COLO829 (cell line): Measurements from ENCODE around the gene ESRRG.

Source experiments
- DNase-seq: peaks from one replicate; pipeline ENCODE4 v3.0.0; 2012; ENCODE audit warnings: low spot score

The ESRRG gene

GRCh38 chr1:216502528-216503162 lies 220.6 kb downstream of the ESRRG start:
- no peak for DNase-seq

DNA sequence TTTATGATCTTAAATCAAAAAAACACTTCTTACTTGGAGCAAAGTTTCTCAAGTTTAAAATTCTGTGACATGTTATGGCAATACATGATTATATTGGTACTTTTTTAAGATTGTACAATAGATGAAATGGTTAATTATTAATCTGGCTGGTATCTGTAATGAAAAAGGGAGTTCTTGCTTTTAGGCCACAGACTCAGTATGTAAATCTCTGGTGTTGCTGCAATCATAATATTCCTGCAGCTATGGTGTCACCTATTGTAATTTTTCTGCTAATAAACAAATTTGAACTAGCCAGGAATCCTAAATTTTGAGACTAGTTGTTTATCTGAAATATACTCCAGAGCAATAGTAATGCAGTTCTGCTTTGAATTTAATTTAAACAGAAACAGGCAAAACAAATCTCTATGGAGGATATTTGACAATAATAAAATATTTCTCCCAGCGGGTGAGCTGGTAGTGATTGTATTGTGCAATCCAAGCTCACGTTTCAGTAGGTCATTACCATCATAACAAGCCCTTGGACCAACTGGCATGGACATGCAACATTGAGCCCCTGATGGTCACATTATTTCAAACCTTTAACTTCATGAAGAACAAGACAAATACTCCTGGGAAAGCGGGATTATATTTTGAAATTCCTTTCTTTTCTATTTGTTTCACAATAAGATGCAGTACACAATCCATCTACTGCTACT lies 222.8 kb downstream of the ESRRG start:
- no peak for DNase-seq

DNA sequence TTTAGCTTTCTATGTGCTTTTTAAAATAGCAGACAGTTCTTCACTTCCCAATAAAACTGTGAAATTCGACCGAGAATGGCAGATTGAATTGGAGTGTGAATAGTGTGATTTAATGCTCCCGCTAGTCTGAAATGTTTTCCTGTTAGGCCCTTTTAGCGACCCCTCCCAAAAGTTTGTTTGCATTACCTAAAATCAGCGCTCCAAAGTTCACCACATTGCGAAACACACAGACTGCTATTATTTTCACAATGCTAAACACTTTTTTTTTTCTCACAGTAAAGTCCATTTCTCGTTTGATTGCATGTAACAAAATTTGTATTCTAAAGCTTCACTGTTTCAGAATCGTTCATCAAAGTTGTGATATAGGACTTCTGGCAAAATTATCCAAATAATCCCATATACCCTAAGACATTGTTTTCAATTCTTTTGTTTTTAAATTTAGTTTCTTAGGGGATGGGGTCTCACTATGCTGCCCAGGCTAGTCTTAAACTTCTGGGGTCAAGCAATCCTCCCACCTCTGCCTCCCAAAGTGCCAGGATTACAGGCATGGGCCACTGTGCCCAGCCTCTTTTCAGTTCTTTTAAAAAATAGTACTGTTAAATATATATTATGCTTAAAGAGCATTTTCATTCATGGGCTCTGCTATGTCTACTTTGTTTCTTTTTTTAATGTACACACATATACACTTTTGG lies 223.5 kb downstream of the ESRRG start:
- DNase-seq: no peak

DNA sequence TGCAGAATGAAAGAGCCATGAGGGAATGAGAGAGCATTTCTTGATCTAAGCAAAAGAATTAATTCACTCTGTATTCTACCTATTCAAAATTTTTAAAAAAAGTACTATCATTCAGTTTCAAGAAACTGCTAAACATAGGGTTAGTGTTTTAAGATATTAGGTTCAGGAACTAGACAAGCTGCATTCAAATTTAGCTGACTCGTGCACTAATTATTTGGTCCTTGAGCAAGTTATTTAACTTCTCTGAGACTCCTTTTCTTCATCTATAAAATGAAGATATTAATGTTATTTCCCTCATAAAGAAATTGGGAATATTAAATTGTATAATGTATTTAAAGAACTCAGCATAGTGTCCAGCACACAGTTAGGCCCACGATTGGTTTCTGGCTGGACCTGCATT lies 225.0 kb downstream of the ESRRG start:
- no peak for DNase-seq

GRCh38 chr1:216485042-216485441 lies 238.2 kb downstream of the ESRRG start:
- no peak for DNase-seq

DNA sequence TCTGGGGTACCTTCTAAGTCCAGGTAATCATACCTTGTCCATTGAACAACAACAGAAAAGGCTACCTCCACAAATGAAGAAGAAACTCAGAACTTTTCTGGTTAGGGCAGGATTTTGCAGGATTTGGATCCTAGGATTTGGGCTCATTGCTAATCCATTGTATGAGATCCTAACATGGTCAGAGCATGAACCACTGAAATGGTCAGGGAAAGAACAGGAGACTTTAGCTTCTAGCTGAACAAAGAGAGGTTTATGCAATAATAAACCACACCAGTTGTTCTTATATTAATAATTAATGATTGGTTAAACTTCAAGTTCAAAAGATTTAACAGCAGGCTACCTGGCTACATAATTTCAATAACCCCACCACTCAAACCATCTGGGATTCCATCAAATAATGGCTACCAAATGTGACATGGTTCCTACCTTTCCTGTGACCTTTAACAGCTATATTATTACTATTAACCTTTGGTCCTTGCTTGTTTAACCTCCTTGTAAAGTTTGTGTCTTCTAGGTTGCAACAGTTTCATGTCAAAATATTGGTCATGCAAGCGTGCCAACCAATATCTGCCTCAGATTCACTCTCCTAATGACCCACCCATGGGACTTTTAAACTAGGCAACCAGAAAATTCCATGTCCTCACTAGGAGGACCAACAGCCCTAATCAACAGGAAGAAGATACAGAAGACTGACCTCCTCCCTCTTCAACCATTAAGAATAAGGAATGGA lies 239.4 kb downstream of the ESRRG start:
- DNase-seq: no peak

GRCh38 chr1:216482620-216483019 lies 240.6 kb downstream of the ESRRG start:
- no peak for DNase-seq

DNA sequence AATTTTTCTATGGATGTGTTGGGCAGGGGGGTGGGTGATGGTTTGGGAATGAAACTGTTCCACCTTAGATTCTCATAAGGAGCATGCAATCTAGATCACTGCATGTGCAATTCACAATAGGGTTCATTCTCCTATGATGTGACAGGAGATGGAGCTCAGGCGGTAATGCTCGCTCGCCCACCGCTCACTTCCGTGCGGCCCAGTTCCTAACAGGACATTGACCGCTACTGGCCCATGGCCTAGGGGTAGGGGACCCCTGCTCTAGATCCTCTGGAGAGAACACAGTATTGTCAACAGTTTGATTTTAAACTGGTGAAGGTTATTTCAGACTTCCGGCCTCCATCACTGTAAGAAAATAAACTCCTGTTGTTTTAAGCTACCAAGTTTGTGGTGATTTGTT lies 245.0 kb downstream of the ESRRG start:
- no peak for DNase-seq

- no peak for DNase-seq
These were observed 246.9 kb downstream of the ESRRG start for GRCh38 chr1:216476341-216476740.

DNA sequence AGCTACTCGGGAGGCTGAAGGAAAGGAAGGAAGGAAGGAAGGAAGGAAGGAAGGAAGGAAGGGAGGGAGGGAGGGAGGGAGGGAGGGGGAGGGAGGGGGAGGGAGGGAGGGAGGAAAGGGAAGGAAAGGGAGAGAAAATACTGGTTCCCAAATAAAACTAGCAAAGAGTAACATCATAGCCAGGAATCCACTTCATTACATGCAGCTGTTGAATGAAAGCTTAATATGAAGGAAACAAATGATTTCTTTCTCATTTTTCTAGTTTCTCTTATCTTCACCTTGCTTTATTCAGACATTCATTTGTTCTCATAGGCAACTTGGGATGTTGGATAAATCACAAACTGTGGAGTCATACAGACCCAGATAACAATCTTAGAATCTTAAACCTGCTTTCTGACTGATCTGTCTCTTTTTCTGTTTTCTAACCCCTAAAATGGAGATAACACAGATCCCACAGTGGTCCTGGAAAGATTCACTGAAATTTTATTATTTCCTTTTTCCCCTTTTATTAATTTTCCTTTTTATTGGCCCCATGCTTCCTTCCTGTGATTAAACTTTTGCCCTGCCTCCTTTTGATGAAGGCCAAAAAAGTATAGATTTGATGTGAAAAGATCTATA lies 247.5 kb downstream of the ESRRG start:
- no peak for DNase-seq

- DNase-seq: no peak
These were observed 256.9 kb downstream of the ESRRG start for GRCh38 chr1:216466162-216466801.

- DNase-seq: peak; percentile 73
These were observed 258.7 kb downstream of the ESRRG start for GRCh38 chr1:216464489-216464888.

DNA sequence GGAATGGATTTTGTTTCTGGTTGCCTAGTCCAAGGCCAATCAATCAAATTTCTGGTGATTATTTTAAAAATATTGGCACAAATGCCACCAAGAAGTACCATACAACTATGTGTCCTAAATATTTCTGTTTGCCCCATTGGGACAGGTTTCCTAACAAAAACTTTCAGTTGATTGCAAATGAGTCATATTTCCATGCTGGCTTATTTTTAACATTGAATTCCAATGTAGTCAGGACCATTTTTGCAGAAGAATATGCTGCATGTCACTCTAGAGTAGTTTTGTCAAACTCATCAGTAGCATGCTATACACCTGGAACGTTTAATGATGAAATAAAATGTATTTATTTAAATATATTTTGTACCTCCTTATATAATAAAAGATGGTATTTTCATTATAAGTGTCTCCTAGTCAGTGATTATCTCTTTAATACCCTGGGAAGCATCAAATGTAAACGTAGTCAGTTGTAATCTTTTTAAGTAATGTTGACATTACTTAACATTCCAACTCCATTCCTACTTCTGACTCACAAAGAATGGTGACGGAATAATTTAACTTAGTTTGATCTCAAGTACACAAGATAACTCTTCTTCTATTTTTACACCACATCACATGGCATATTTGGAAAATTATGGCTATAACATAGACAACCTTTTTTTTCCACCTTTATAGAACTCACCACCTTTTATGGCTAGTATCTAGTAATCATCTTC lies 261.0 kb downstream of the ESRRG start:
- DNase-seq: peak; percentile 28

GRCh38 chr1:216461466-216461865 lies 261.8 kb downstream of the ESRRG start:
- DNase-seq: no peak

- no peak for DNase-seq
These were observed 263.5 kb downstream of the ESRRG start for GRCh38 chr1:216459651-216460207.

DNA sequence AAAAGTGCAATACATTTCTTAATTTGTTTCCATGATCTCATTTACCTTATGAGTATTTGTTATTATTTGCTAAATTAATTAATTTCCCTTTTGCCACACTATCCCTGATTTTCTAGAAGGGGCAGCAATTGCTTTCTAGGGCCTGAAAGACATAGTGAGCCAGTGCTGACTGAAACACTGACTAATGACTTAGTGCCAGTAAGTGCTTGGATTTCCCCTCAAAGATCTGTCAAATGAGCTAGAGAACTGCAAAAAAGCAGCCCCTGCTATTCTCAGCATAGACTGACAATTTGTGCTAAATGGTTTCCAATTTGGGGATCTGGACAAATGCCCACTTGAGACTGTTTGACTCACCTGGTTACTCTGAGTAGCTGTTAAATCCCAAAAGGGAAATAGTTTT lies 264.4 kb downstream of the ESRRG start:
- DNase-seq: no peak

DNA sequence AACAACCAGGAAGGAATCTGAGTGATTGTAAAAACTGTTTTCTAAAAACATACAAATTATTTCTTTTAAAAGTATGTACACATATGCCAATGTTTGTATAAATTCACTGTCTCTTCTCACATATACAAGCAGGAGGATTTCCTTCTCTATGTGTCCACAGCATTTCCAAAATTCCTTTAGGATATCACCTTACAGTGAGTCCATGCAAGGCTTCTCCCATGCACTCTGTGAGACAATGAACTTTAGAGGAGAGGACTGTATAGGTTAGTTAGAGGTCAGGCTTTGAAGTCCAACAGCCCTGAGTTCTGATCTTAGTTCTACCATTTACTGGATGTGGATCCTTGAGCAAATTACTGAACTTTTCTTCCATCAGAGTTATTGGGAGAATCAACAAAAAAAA lies 265.9 kb downstream of the ESRRG start:
- peak; percentile 50 for DNase-seq

GRCh38 chr1:216456682-216457081 lies 266.5 kb downstream of the ESRRG start:
- peak; percentile 91 for DNase-seq

- DNase-seq: no peak
These were observed 269.5 kb downstream of the ESRRG start for GRCh38 chr1:216453777-216454176.
